ENCODE results near the gene PABPN1.

PABPN1 gene

GRCh38 chr14:23352506-23353432, 31.5 kb downstream of the PABPN1 start, which contains the start of gene SLC22A17:
Gene SLC22A17, minus strand, starts transcription at chr14:23352887.
- Histone ChIP-seq H3K4me1 (ENCODE audit: insufficient read depth, insufficient read length) (no peaks in the 10 kb centered on the region), H3K27me3 (ENCODE audit: insufficient read depth, insufficient read length) (peaks cover 9% of the 10 kb centered on the region), H3K9me3 (ENCODE audit: insufficient read depth, low read length) (no peaks in the 10 kb centered on the region), H3K36me3 (ENCODE audit: insufficient read depth, insufficient read length, low read length) (peaks cover 58% of the 10 kb centered on the region), H3K9ac (ENCODE audit: insufficient read length, low read depth) (peak within 1 kb of the TSS; percentile 84), H3K4me3 (ENCODE audit: insufficient read length, low read depth) (peak within 1 kb of the TSS; percentile 71)
- peak; percentile 78 for DNase-seq (ENCODE audit: low read depth, low spot score)
- TF ChIP-seq ZNF274 (IDR thresholded peaks at IDR 0.05; ENCODE audit: low read depth, low read length), result no peak
- TF ChIP-seq YY1 (IDR thresholded peaks at IDR 0.05; ENCODE audit: insufficient read depth, insufficient read length), result no peak
- TF ChIP-seq SUZ12 (IDR thresholded peaks at IDR 0.05; ENCODE audit: extremely low read depth, insufficient read depth, insufficient read length), result no peak

DNA sequence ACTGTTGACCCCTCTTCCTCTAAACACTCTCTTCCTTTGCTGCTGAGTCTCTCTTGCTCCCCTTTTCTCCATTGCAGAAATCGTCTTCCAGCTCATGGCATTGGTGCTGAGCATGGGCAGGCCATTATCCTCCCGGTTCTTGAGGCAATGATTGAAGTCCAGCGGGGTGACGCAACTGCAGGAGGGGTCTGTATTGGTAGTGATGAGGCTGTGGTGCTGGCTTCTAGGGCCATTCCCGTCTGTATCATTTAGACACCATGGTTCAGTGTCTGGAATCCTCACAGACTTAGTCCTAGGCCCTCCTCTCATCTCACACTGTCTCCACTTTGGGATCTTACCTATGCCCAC, 32.1 kb downstream of the PABPN1 start:
- Histone ChIP-seq H3K27me3 (ENCODE audit: insufficient read depth, insufficient read length) (peaks cover 9% of the 10 kb centered on the region), H3K4me1 (ENCODE audit: insufficient read depth, insufficient read length) (no peaks in the 10 kb centered on the region), H3K4me3 (ENCODE audit: insufficient read length, low read depth) (no peak overlapping the region), H3K9ac (ENCODE audit: insufficient read length, low read depth) (no peak overlapping the region), H3K36me3 (ENCODE audit: insufficient read depth, insufficient read length, low read length) (peaks cover 58% of the 10 kb centered on the region), H3K9me3 (ENCODE audit: insufficient read depth, low read length) (no peaks in the 10 kb centered on the region)
- TF ChIP-seq YY1 (IDR thresholded peaks at IDR 0.05; ENCODE audit: insufficient read depth, insufficient read length) (no peak), SUZ12 (IDR thresholded peaks at IDR 0.05; ENCODE audit: extremely low read depth, insufficient read depth, insufficient read length) (no peak), ZNF274 (IDR thresholded peaks at IDR 0.05; ENCODE audit: low read depth, low read length) (no peak)
- no peak for DNase-seq (ENCODE audit: low read depth, low spot score)

DNA sequence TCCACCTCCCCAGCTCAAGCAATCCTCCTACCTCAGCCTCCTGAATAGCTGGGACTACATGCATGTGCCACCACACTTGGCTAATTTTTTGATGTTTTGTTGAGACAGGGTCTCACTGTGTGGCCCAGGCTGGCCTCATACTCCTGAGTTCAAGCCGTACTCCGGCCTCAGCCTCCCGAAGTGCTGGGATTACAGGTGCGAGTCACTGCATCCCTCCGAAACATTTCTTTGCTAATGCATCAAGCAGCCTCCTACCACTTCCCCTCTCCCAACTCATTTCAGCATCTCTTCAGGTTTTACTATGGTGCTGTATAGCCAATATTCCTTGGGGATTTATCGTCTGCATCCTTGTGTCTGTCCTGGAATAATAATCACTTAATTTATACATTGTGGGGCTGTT, 33.7 kb downstream of the PABPN1 start:
- Histone ChIP-seq H3K4me3 (ENCODE audit: insufficient read length, low read depth) (no peak overlapping the region), H3K9ac (ENCODE audit: insufficient read length, low read depth) (no peak overlapping the region), H3K4me1 (ENCODE audit: insufficient read depth, insufficient read length) (no peaks in the 10 kb centered on the region), H3K27me3 (ENCODE audit: insufficient read depth, insufficient read length) (peaks cover 9% of the 10 kb centered on the region), H3K9me3 (ENCODE audit: insufficient read depth, low read length) (no peaks in the 10 kb centered on the region), H3K36me3 (ENCODE audit: insufficient read depth, insufficient read length, low read length) (peaks cover 60% of the 10 kb centered on the region)
- TF ChIP-seq YY1 (IDR thresholded peaks at IDR 0.05; ENCODE audit: insufficient read depth, insufficient read length) (no peak), ZNF274 (IDR thresholded peaks at IDR 0.05; ENCODE audit: low read depth, low read length) (no peak), SUZ12 (IDR thresholded peaks at IDR 0.05; ENCODE audit: extremely low read depth, insufficient read depth, insufficient read length) (no peak)
- DNase-seq (ENCODE audit: low read depth, low spot score), result no peak

- no peak for DNase-seq (ENCODE audit: low read depth, low spot score)
- no peak for TF ChIP-seq SUZ12 (IDR thresholded peaks at IDR 0.05; ENCODE audit: extremely low read depth, insufficient read depth, insufficient read length)
- no peak for TF ChIP-seq ZNF274 (IDR thresholded peaks at IDR 0.05; ENCODE audit: low read depth, low read length)
- TF ChIP-seq YY1 (IDR thresholded peaks at IDR 0.05; ENCODE audit: insufficient read depth, insufficient read length), result no peak
- peaks cover 64% of the 10 kb centered on the region for H3K36me3 ChIP-seq (ENCODE audit: insufficient read depth, insufficient read length, low read length)
- no peak overlapping the region for H3K9ac ChIP-seq (ENCODE audit: insufficient read length, low read depth)
- H3K4me3 ChIP-seq (ENCODE audit: insufficient read length, low read depth), result no peak overlapping the region
- peaks cover 8% of the 10 kb centered on the region for H3K27me3 ChIP-seq (ENCODE audit: insufficient read depth, insufficient read length)
- H3K9me3 ChIP-seq (ENCODE audit: insufficient read depth, low read length), result no peaks in the 10 kb centered on the region
- no peaks in the 10 kb centered on the region for H3K4me1 ChIP-seq (ENCODE audit: insufficient read depth, insufficient read length)
Observed at GRCh38 chr14:23355871-23356435, 34.7 kb downstream of the PABPN1 start.

DNA sequence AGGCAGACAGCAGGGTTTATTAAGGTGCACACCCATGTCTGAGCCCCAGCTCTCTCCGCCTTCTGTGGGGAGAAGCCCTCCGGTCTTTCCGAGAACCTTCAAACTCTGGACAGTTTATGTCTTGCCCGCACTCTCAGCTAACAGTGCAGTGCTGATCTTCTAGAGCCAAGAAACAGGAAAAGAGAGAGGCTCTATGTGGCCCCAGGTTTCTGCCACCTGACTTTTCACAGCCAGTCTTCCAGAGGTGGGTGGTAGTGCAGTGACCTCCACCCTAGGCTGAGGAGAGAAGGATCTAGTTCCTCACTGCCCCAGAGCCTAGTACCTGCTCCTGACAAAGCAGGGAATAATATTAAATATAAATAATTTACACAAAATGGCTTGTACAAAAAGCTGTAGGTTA, 35.4 kb downstream of the PABPN1 start:
- H3K36me3 ChIP-seq (ENCODE audit: insufficient read depth, insufficient read length, low read length), result peaks cover 63% of the 10 kb centered on the region
- peaks cover under 1% of the 10 kb centered on the region for H3K27me3 ChIP-seq (ENCODE audit: insufficient read depth, insufficient read length)
- H3K9ac ChIP-seq (ENCODE audit: insufficient read length, low read depth), result no peak overlapping the region
- TF ChIP-seq YY1 (IDR thresholded peaks at IDR 0.05; ENCODE audit: insufficient read depth, insufficient read length), result no peak
- TF ChIP-seq SUZ12 (IDR thresholded peaks at IDR 0.05; ENCODE audit: extremely low read depth, insufficient read depth, insufficient read length), result no peak
- no peak for TF ChIP-seq ZNF274 (IDR thresholded peaks at IDR 0.05; ENCODE audit: low read depth, low read length)
- no peaks in the 10 kb centered on the region for H3K4me1 ChIP-seq (ENCODE audit: insufficient read depth, insufficient read length)
- H3K9me3 ChIP-seq (ENCODE audit: insufficient read depth, low read length), result no peaks in the 10 kb centered on the region
- H3K4me3 ChIP-seq (ENCODE audit: insufficient read length, low read depth), result no peak overlapping the region
- no peak for DNase-seq (ENCODE audit: low read depth, low spot score)

DNA sequence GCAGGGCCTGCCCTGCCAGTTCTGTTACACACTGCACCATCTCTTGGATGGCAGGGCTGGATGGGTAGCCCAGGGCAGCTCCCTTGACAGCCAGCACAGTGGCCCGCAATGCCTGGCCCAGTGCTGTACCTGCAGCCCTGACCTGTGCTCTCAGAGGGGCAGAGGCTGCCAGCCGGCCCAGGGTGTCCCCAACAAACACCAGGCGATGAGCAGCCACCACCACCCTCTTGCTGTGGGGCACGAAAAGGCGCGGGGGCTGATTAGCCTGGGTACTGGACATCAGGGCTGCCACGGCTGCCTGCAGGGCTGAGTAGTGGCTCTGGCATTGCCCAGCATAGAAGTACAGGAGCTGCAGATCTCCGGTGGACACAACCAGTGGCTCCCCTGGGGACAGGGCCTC, 36.0 kb downstream of the PABPN1 start:
- no peak for DNase-seq (ENCODE audit: low read depth, low spot score)

DNA sequence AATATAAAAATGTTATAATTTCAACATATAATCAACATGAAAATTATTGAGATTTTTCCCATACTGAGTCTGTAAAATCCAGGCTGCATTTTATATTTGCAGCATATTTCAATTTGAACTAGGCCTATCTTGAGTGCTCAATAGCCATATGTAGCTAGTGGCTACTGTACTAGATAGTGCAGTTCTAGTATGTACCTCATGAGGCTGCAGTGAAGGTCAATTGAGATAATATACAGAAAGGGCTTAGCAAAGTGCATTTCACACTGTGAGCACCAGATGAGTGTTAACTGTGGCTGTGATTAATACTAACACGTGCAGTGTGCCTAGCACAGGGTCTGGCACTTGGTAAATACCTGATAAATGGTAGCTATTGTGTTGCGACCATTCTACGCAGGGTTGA, 36.8 kb downstream of the PABPN1 start:
- TF ChIP-seq YY1 (IDR thresholded peaks at IDR 0.05; ENCODE audit: insufficient read depth, insufficient read length) (no peak), ZNF274 (IDR thresholded peaks at IDR 0.05; ENCODE audit: low read depth, low read length) (no peak), SUZ12 (IDR thresholded peaks at IDR 0.05; ENCODE audit: extremely low read depth, insufficient read depth, insufficient read length) (no peak)

More for the DNA sequence above, 36.0 kb downstream of the PABPN1 start:
- no peak overlapping the region for H3K4me3 ChIP-seq (ENCODE audit: insufficient read length, low read depth)
- no peak overlapping the region for H3K9ac ChIP-seq (ENCODE audit: insufficient read length, low read depth)
- no peaks in the 10 kb centered on the region for H3K9me3 ChIP-seq (ENCODE audit: insufficient read depth, low read length)
- H3K36me3 ChIP-seq (ENCODE audit: insufficient read depth, insufficient read length, low read length), result peaks cover 69% of the 10 kb centered on the region
- H3K27me3 ChIP-seq (ENCODE audit: insufficient read depth, insufficient read length), result no peaks in the 10 kb centered on the region
- H3K4me1 ChIP-seq (ENCODE audit: insufficient read depth, insufficient read length), result no peaks in the 10 kb centered on the region
- TF ChIP-seq ZNF274 (IDR thresholded peaks at IDR 0.05; ENCODE audit: low read depth, low read length) (no peak), YY1 (IDR thresholded peaks at IDR 0.05; ENCODE audit: insufficient read depth, insufficient read length) (no peak), SUZ12 (IDR thresholded peaks at IDR 0.05; ENCODE audit: extremely low read depth, insufficient read depth, insufficient read length) (no peak)

More for the DNA sequence above, 36.8 kb downstream of the PABPN1 start:
- H3K27me3 ChIP-seq (ENCODE audit: insufficient read depth, insufficient read length), result no peaks in the 10 kb centered on the region
- no peak overlapping the region for H3K9ac ChIP-seq (ENCODE audit: insufficient read length, low read depth)
- peaks cover 74% of the 10 kb centered on the region for H3K36me3 ChIP-seq (ENCODE audit: insufficient read depth, insufficient read length, low read length)
- peaks cover under 1% of the 10 kb centered on the region for H3K4me1 ChIP-seq (ENCODE audit: insufficient read depth, insufficient read length)
- DNase-seq (ENCODE audit: low read depth, low spot score), result no peak
- H3K4me3 ChIP-seq (ENCODE audit: insufficient read length, low read depth), result no peak overlapping the region
- H3K9me3 ChIP-seq (ENCODE audit: insufficient read depth, low read length), result no peaks in the 10 kb centered on the region
